Gastroesophageal sphincter (tissue), 4 donors: ENCODE data around the gene ADGRG1. TPM values are rescaled to one million over a fixed set of nuclear protein-coding genes. Genes with fewer than 3 reads are reported as not detected.

Experiments used
- ATAC-seq: fragments of 150-250 bp; one replicate; pipeline ENCODE4 v1.9.1; 2016; ENCODE audit warnings: mild to moderate bottlenecking, moderate library complexity
- H3K27ac ChIP-seq, 4 donors: fragments of 200-600 bp; sonication (generic) in 3 of 4; 1 replicate in 3 of 4; 2 replicates in 1 of 4; pipeline ENCODE4 v1.5.1; 2016 to 2019
- H3K27me3 ChIP-seq: fragments of 200-600 bp; sonication (generic); one replicate; pipeline ENCODE4 v1.5.1; 2019
- H3K36me3 ChIP-seq, 2 donors: fragments of 200-600 bp; sonication (generic); one replicate each; pipeline ENCODE4 v1.5.1; 2019; ENCODE audit warnings: control low read depth in 1 of 2
- H3K4me1 ChIP-seq, 3 donors: fragments of 200-600 bp; sonication (generic); 1 replicate in 2 of 3; 2 replicates in 1 of 3; pipeline ENCODE4 v1.5.1; 2016 to 2019; ENCODE audit warnings: control low read depth in 2 of 3
- H3K4me3 ChIP-seq, 2 donors: fragments of 200-600 bp; sonication (generic); one replicate each; pipeline ENCODE4 v1.5.1; 2019; ENCODE audit warnings: mild to moderate bottlenecking in 1 of 2, moderate library complexity in 1 of 2
- H3K9me3 ChIP-seq, 3 donors: fragments of 200-600 bp; sonication (generic); one replicate each; pipeline ENCODE4 v1.5.1; 2017 to 2019; ENCODE audit warnings: control low read depth in 2 of 3
- CTCF ChIP-seq, 4 experiments: fragments of 200-600 bp in 2 of 4; fragments of 450-650 bp in 2 of 4; sonication (generic) in 1 of 4; IDR thresholded peaks; one replicate each; pipeline ENCODE4 v1.5.1; 2017 to 2019; ENCODE audit warnings: antibody characterized with exemption in 4 of 4, mild to moderate bottlenecking in 2 of 4, moderate library complexity in 2 of 4
- EP300 ChIP-seq: sonication (generic); formaldehyde crosslinking; IDR thresholded peaks from one replicate; pipeline ENCODE4 v1.6.1; 2017; ENCODE audit warnings: antibody characterized with exemption, mild to moderate bottlenecking
- POLR2A ChIP-seq, 2 donors: fragments of 450-650 bp; IDR thresholded peaks; one replicate each; pipeline ENCODE4 v1.6.1; 2017; ENCODE audit warnings: antibody characterized with exemption in 2 of 2, mild to moderate bottlenecking in 2 of 2, moderate library complexity in 1 of 2
- POLR2AphosphoS5 ChIP-seq: sonication (generic); formaldehyde crosslinking; IDR thresholded peaks from one replicate; pipeline ENCODE4 v1.6.1; 2017; ENCODE audit warnings: antibody characterized with exemption
- WGBS, 2 donors: methylation state at CpG; one replicate each; pipeline ENCODE4 v1.1.5; 2018; ENCODE audit warnings: low coverage in 1 of 2; 5-methylcytosine and 5-hydroxymethylcytosine counted together
- total RNA-seq, 4 donors: library from RNA; depleted of rRNA; stranded (reverse); fragments of >200 nt; gene quantifications; one replicate each; pipeline ENCODE4 v1.1.0, GENCODE V29; 2016

The ADGRG1 gene
- total RNA-seq, 4 donors from 2014 or later = 7.0 to 20.1 (median 12.6) TPM

DNA sequence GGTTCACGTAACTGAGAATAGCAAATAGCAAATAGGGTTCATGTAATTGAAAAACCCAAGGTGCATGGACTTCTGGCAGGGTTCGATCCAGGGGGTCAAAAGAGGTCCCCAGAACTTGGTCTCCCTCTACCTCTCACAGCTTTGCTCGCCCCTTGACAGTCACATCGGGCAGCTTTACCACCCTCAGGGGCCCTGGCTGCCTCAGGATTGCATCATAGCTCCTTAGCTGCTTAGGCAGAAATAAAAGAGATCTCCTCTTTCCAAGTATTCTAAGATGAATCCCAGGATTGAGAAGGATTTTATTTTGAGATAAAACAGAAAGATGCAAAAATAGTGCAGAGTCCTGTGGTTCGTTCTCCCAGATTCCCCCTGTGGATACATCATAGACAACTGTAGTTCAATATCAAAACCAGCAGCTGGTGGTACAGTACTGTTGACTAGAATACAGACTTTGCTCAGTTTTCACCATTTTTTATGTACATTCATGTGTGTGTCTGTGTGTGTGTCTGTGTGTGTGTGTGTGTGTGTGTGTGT, 52.5 kb downstream of the ADGRG1 start:
- Histone ChIP-seq H3K9me3 (no peaks in the 10 kb centered on the region), H3K4me3 (no peak overlapping the region), H3K27ac (no peak overlapping the region), H3K27me3 (peaks cover 26% of the 10 kb centered on the region), H3K4me1 (no peaks in the 10 kb centered on the region), H3K36me3 (no peaks in the 10 kb centered on the region)
- no peak for ATAC-seq
- WGBS, 2 donors = 66 to 67% methylated on average over 4 of the region's 5 CpGs
- TF ChIP-seq POLR2A (IDR thresholded peaks at IDR 0.05) = no peak
- TF ChIP-seq EP300 = no peak
- no peak for TF ChIP-seq CTCF (IDR thresholded peaks at IDR 0.05)
- no peak for TF ChIP-seq POLR2AphosphoS5

- no peak for ATAC-seq
- Histone ChIP-seq H3K4me1 (no peaks in the 10 kb centered on the region), H3K27me3 (peaks cover 26% of the 10 kb centered on the region), H3K4me3 (no peak overlapping the region), H3K9me3 (no peaks in the 10 kb centered on the region), H3K27ac (no peak overlapping the region), H3K36me3 (no peaks in the 10 kb centered on the region)
- WGBS, 2 donors = no CpG with 5 or more reads among the region's 13 CpGs
- TF ChIP-seq CTCF (IDR thresholded peaks at IDR 0.05) (no peak), POLR2AphosphoS5 (no peak), EP300 (no peak), POLR2A (IDR thresholded peaks at IDR 0.05) (no peak)
Measured at GRCh38 chr16:57681950-57682728, 53.7 kb downstream of the ADGRG1 start.

GRCh38 chr16:57682809-57683635, 54.6 kb downstream of the ADGRG1 start:
- no peak for ATAC-seq
- 75 to 94% methylated on average over 6 to 7 of the region's 11 CpGs for WGBS, 2 donors
- Histone ChIP-seq H3K9me3 (no peaks in the 10 kb centered on the region), H3K4me1 (no peaks in the 10 kb centered on the region), H3K4me3 (no peak overlapping the region), H3K27me3 (peaks cover 32% of the 10 kb centered on the region), H3K27ac (no peak overlapping the region), H3K36me3 (no peaks in the 10 kb centered on the region)
- TF ChIP-seq CTCF (IDR thresholded peaks at IDR 0.05) (no peak), POLR2AphosphoS5 (no peak), POLR2A (IDR thresholded peaks at IDR 0.05) (no peak), EP300 (no peak)

GRCh38 chr16:57683636-57684545, 55.5 kb downstream of the ADGRG1 start:
- Histone ChIP-seq H3K27ac (no peak overlapping the region), H3K27me3 (peaks cover 36% of the 10 kb centered on the region), H3K4me3 (no peak overlapping the region), H3K9me3 (no peaks in the 10 kb centered on the region), H3K36me3 (no peaks in the 10 kb centered on the region), H3K4me1 (no peaks in the 10 kb centered on the region)
- no peak for TF ChIP-seq POLR2A (IDR thresholded peaks at IDR 0.05)
- no peak for TF ChIP-seq EP300
- TF ChIP-seq POLR2AphosphoS5 = no peak
- TF ChIP-seq CTCF (IDR thresholded peaks at IDR 0.05) = no peak
- WGBS, 2 donors = 86 to 95% methylated on average over 2 to 4 of the region's 18 CpGs
- ATAC-seq = no peak
